ENCODE measurements around the gene APOC4.
"Not testable (repeated sequence)": the region's sequence is repeated elsewhere in the genome, so short reads cannot be mapped to it uniquely, and the experiment has no call there.

The APOC4 gene, protein sequence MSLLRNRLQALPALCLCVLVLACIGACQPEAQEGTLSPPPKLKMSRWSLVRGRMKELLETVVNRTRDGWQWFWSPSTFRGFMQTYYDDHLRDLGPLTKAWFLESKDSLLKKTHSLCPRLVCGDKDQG
- 0 reads per million in 2 donors for total RNA-seq

DNA sequence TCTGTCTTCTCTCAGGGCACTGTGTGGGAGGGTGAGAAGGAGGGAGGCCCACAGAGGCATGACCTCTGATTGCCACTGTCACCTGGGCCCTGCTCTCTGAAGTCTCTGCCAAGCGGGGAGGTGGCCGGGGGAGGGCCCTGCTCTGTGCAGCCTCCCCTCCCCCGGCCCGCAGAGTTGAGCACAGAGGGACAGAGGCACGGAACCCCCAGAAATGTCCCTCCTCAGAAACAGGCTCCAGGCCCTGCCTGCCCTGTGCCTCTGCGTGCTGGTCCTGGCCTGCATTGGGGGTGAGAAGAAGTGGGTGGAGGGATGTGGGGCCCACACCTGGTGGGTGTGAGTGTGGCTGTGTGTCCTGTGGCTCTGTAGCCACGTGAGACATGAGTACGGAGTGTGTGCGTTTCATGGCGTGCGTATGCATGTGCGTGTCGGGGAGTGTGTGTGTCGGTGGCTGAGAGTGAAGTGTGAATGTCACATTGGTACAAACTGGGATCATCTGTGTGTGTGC lies at the start of gene APOC4:
Gene APOC4, plus strand, starts transcription at position 171 of the 505 bp plus-strand sequence. Its CDS starts 41 bp downstream, at position 212.
- DNase-seq = no peak

DNA sequence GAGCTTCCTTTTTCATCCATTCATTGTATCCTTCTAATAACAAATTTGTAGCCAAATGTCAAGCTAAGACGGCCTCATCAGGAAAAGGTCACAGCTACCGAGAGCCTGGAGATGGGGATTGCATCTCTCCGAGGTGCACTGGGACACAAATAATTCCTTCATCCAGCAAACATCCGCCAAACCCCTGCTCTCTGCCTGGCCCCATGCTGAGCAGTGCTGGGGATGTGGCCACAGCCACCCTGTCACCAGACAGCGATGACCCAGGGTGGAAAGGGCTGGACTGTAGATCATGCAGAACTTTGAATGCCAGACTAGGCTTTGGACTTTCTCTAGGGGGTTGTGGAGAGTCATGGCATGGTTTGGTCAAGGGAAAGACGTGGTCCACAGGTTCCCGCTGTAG lies 49.1 kb upstream of the APOC4 start:
- no peak for DNase-seq

DNA sequence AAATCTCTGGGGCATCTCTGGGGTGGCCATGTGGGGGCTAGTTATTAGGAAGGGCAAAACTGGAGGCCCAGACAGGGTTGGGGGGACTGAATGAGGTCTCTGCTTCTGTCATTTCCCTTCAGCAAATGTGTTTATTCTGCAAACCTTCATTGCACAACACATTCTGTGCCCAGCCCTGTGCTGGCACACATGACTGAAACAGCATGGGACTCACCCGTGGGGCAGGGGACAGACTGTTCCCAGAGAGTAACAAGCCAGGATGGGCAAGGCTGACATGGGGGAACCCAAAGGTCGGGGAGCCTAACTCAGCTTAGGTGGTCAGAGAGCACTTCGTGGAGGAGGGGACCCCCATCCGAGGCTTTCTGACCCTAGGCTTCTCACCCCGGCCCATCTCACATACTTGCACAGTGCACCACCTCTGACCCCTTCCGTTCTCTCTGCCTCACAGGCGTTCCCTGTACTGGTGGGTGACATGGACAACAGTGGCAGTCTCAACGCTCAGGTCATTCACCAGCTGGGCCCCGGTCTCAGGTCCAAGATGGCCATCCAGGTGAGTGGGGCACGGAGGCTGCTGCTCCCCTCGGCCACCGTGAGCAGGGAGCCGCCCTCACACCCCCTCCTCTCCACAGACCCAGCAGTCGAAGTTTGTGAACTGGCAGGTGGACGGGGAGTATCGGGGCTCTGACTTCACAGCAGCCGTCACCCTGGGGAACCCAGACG lies 48.5 kb upstream of the APOC4 start:
- DNase-seq = no peak

DNA sequence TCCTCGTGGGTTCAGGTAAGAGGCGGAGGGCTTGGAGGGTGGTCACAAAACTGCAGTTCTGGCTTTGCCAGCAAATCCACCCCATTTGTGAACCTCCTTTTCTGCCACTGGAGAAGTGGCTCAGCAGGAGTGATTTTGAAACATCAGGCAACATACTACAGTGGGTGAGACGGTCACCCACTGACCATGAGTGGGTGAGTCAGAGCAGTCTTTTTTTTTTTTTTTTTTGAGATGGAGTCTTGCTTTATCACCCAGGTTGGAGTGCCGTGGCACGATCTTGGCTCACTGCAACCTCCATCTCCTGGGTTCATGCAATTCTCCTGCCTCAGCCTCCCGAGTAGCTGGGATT lies 48.0 kb upstream of the APOC4 start:
- DNase-seq = no peak

DNA sequence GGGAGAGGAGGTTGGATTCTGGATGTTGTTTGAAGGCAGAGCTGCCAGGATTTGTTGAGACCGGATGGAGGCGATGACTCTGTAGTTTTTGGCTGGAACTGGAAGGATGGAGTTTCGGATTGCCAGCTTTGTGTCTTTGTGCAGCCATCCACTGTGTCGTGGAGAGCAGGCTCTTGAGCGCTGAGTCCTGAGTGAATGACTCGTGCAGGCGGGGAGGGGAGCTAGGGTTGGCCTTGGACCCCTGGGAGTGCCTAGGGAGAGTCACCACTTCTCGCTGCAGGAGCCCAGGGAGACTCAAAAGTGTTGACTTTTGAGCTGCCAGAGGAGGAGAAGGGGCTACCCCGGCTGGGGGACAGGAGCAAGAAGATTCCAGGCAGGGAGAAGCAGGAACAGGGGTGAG lies 47.1 kb upstream of the APOC4 start:
- DNase-seq = no peak

DNA sequence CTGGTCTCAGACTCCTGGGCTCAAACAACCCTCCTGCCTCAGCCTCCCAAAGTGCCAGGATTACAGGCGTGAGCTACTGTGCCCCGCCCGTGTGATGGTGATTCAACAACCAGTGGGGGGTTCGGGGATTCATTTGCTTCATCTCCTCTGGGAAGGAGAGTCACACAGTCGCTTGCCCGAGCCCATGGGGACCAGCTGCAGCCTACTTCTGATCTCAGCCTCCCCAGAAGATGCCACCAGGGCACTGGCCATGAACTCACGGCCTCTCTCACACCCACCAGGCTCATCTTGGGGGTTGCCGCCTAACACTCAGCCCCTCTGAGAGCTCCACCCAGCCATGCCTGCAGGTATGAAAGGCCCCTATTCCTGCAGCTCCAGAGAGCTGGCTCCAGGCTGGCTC lies 44.2 kb upstream of the APOC4 start:
- no peak for DNase-seq

DNA sequence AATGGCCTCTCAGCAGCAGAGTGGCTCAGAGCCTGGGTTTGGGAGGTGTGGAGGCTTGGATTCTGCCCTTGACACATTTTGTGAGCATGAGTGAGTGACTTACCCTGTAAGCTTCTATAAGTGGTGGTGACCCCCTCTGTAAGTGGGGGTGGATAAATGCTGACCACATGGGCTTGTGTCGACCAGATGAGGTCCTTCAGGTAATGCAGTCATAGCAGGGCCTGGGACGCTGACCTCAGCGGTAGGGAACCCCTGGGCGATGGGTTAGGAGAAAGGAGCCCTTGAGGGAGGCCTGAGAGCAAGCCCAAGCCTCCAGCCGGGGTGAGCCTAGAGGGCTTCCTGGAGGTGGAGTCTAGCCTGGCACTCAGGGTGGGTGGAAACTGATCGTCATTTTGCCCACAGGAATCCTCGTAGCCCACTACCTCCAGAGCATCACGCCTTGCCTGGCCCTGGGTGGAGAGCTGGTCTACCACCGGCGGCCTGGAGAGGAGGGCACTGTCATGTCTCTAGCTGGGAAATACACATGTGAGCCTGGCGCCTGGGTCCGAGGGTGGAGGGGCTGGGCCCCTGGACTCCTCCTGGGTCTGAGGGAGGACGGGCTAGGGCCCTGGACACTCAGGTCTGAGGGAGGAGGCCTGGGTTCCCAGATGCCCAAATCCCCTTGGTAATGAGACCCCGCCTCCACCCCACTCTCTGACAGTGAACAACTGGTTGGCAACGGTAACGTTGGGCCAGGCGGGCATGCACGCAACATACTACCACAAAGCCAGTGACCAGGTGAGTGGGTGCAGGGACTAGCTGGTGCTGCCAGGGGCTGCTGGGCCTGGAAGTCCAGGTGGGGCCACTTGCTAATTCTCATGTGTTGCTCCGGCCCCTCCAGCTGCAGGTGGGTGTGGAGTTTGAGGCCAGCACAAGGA lies 41.5 kb upstream of the APOC4 start:
- no peak for DNase-seq

DNA sequence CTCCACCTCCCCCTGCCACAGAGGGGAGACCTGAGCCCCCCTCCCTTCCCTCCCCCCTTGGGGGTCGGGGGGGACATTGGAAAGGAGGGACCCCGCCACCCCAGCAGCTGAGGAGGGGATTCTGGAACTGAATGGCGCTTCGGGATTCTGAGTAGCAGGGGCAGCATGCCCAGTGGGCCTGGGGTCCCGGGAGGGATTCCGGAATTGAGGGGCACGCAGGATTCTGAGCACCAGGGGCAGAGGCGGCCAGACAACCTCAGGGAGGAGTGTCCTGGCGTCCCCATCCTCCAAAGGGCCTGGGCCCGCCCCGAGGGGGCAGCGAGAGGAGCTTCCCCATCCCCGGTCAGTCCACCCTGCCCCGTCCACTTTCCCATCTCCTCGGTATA lies 38.8 kb upstream of the APOC4 start:
- no peak for DNase-seq

DNA sequence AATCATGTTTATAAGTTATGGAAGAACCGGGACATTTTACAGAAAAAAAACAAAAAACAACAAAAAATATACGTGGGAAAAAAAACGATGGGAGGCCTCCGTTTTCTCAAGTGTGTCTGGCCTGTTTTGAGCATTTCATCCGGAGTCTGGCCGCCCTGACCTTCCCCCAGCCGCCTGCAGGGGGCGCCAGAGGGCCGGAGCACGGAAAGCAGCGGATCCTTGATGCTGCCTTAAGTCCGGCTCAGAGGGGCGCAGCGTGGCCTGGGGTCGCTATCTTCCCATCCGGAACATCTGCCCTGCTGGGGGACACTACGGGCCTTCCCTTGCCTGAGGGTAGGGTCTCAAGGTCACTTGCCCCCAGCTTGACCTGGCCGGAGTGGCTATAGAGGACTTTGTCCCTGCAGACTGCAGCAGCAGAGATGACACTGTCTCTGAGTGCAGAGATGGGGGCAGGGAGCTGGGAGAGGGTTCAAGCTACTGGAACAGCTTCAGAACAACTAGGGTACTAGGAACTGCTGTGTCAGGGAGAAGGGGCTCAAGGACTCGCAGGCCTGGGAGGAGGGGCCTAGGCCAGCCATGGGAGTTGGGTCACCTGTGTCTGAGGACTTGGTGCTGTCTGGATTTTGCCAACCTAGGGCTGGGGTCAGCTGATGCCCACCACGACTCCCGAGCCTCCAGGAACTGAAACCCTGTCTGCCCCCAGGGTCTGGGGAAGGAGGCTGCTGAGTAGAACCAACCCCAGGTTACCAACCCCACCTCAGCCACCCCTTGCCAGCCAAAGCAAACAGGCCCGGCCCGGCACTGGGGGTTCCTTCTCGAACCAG lies 38.2 kb upstream of the APOC4 start:
- peak; percentile 56 for DNase-seq

DNA sequence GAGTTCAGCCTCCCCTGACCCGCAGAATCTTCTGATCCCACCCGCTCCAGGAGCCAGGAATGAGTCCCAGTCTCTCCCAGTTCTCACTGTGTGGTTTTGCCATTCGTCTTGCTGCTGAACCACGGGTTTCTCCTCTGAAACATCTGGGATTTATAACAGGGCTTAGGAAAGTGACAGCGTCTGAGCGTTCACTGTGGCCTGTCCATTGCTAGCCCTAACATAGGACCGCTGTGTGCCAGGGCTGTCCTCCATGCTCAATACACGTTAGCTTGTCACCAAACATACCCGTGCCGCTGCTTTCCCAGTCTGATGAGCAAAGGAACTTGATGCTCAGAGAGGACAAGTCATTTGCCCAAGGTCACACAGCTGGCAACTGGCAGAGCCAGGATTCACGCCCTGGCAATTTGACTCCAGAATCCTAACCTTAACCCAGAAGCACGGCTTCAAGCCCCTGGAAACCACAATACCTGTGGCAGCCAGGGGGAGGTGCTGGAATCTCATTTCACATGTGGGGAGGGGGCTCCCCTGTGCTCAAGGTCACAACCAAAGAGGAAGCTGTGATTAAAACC lies 37.5 kb upstream of the APOC4 start:
- no peak for DNase-seq

DNA sequence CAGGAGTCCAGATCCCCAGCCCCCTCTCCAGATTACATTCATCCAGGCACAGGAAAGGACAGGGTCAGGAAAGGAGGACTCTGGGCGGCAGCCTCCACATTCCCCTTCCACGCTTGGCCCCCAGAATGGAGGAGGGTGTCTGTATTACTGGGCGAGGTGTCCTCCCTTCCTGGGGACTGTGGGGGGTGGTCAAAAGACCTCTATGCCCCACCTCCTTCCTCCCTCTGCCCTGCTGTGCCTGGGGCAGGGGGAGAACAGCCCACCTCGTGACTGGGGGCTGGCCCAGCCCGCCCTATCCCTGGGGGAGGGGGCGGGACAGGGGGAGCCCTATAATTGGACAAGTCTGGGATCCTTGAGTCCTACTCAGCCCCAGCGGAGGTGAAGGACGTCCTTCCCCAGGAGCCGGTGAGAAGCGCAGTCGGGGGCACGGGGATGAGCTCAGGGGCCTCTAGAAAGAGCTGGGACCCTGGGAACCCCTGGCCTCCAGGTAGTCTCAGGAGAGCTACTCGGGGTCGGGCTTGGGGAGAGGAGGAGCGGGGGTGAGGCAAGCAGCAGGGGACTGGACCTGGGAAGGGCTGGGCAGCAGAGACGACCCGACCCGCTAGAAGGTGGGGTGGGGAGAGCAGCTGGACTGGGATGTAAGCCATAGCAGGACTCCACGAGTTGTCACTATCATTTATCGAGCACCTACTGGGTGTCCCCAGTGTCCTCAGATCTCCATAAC lies 36.4 kb upstream of the APOC4 start, which contains the start of gene APOE:
Gene APOE, plus strand, starts transcription at position 360 of the 724 bp plus-strand sequence. CDS start 829 bp downstream, outside the sequence.
- no peak for DNase-seq

DNA sequence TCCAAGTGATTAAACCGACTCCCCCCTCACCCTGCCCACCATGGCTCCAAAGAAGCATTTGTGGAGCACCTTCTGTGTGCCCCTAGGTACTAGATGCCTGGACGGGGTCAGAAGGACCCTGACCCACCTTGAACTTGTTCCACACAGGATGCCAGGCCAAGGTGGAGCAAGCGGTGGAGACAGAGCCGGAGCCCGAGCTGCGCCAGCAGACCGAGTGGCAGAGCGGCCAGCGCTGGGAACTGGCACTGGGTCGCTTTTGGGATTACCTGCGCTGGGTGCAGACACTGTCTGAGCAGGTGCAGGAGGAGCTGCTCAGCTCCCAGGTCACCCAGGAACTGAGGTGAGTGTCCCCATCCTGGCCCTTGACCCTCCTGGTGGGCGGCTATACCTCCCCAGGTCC lies 34.4 kb upstream of the APOC4 start:
- DNase-seq = no peak

DNA sequence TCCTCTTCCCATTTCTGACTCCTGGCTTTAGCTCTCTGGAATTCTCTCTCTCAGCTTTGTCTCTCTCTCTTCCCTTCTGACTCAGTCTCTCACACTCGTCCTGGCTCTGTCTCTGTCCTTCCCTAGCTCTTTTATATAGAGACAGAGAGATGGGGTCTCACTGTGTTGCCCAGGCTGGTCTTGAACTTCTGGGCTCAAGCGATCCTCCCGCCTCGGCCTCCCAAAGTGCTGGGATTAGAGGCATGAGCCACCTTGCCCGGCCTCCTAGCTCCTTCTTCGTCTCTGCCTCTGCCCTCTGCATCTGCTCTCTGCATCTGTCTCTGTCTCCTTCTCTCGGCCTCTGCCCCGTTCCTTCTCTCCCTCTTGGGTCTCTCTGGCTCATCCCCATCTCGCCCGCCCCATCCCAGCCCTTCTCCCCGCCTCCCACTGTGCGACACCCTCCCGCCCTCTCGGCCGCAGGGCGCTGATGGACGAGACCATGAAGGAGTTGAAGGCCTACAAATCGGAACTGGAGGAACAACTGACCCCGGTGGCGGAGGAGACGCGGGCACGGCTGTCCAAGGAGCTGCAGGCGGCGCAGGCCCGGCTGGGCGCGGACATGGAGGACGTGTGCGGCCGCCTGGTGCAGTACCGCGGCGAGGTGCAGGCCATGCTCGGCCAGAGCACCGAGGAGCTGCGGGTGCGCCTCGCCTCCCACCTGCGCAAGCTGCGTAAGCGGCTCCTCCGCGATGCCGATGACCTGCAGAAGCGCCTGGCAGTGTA lies 33.8 kb upstream of the APOC4 start:
- DNase-seq = no peak

DNA sequence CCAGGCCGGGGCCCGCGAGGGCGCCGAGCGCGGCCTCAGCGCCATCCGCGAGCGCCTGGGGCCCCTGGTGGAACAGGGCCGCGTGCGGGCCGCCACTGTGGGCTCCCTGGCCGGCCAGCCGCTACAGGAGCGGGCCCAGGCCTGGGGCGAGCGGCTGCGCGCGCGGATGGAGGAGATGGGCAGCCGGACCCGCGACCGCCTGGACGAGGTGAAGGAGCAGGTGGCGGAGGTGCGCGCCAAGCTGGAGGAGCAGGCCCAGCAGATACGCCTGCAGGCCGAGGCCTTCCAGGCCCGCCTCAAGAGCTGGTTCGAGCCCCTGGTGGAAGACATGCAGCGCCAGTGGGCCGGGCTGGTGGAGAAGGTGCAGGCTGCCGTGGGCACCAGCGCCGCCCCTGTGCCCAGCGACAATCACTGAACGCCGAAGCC lies 33.2 kb upstream of the APOC4 start:
- no peak for DNase-seq

DNA sequence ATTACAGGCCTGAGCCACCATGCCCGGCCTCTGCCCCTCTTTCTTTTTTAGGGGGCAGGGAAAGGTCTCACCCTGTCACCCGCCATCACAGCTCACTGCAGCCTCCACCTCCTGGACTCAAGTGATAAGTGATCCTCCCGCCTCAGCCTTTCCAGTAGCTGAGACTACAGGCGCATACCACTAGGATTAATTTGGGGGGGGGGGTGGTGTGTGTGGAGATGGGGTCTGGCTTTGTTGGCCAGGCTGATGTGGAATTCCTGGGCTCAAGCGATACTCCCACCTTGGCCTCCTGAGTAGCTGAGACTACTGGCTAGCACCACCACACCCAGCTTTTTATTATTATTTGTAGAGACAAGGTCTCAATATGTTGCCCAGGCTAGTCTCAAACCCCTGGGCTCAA lies 32.3 kb upstream of the APOC4 start:
- DNase-seq = no peak

DNA sequence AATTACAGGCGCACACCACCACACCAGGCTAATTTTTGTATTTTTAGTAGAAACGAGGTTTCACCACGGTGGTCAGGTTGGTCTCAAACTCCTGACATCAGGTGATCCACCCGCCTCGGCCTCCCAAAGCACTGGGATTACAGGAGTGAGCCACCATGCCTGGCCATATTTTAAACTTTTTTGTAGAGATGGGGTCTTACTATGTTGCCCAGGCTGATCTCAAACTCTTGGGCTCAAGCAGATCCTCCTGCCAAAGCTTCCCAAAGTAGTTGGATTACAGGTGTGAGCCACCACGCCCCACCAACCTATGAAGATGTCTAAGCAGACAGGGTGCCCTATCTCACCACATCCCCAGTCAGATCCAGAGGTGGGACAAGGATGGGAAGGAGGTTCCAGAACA lies 30.1 kb upstream of the APOC4 start:
- DNase-seq = not testable (repeated sequence)

DNA sequence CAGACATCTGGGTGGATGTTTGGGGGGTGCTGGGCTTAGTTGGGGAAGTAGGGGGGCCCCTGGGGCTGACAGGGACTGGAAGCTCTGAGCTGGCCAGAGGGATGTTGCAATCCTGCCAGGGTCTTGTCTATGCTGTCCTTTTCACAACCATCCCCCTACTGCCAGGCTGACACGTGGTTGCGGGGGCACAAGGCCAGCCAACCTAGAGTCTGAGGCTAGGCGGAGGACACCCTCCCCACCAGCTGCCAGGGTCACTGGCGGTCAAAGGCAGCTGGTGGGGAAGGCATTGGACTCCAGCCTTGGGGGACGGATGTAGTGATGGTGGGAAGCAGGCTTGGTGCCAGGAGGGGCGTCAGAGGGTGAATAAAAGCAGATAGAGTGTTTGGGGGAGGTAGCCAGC lies 29.2 kb upstream of the APOC4 start:
- DNase-seq = no peak

DNA sequence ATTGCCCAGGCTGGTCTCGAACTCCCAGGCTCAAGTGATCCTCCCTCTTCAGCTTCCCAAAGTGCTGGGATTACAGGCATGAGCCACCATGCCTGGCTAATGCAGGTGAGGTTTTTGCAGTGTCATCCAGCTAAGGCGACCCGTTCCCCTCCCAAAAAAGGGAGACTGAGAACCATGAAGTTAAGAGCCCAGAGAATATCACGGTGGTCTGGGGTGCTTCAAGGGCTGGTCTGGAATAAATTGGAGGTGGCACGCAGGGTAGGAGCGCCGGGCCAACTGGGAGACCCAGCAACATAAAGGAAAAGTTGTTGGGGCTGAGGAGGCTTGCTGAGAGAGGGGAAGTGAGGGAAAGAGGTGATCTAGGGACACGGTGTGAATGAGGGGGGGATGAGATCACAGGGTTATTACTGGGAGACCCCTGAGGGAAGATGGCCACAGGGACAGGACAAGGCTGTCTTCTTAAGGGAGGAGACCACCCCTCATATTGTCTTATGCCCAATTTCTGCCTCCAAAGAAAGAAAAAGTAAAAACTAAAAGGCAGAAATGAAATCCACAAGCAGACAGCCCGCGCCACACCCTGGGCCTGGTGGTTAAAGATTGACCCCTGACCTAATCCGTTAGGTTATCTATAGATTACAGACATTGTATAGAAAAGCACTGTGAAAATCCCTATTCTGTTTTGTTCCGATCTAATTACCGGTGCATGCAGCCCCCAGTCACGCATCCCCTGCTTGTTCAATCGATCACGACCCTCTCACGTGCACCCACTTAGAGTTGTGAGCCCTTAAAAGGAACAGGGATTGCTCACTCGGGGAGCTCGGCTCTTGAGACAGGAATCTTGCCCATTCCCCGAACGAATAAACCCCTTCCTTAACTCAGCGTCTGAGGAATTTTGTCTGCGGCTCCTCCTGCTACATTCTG lies 28.3 kb upstream of the APOC4 start:
- not testable (repeated sequence) for DNase-seq

DNA sequence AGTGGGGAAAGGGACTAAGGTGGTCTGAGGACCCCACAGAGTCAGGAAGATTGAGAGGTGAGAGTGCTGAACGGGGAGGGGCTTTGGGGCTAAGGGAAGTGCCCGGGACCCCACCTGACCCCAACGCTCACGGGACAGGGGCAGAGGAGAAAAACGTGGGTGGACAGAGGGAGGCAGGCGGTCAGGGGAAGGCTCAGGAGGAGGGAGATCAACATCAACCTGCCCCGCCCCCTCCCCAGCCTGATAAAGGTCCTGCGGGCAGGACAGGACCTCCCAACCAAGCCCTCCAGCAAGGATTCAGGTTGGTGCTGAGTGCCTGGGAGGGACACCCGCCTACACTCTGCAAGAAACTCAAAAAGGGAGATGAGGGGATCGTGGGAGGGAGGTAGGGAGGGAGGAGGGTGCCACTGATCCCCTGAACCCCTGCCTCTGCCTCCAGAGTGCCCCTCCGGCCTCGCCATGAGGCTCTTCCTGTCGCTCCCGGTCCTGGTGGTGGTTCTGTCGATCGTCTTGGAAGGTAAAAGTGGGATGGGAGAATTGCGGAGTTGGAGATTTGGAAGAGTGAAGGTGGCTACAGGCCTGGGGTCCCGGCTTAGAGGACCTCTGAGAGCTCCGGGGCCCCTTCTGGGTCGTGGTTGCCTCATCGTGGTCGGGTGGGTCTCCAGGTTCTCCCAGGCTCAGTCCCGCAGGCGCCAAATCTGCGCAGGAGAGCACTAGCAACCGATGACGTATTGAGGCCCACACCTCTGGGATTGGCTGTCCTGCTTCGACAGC lies 27.4 kb upstream of the APOC4 start, which contains the start of gene APOC1:
Gene APOC1, plus strand, starts transcription at position 176 of the 774 bp plus-strand sequence. Its CDS starts 284 bp downstream, at position 460.
- not testable (repeated sequence) for DNase-seq
